ENCODE measurements around the gene TM4SF5.
A peak's percentile ranks its signal among the peaks of the same experiment; 100 is the strongest.

The TM4SF5 gene, protein sequence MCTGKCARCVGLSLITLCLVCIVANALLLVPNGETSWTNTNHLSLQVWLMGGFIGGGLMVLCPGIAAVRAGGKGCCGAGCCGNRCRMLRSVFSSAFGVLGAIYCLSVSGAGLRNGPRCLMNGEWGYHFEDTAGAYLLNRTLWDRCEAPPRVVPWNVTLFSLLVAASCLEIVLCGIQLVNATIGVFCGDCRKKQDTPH

DNA sequence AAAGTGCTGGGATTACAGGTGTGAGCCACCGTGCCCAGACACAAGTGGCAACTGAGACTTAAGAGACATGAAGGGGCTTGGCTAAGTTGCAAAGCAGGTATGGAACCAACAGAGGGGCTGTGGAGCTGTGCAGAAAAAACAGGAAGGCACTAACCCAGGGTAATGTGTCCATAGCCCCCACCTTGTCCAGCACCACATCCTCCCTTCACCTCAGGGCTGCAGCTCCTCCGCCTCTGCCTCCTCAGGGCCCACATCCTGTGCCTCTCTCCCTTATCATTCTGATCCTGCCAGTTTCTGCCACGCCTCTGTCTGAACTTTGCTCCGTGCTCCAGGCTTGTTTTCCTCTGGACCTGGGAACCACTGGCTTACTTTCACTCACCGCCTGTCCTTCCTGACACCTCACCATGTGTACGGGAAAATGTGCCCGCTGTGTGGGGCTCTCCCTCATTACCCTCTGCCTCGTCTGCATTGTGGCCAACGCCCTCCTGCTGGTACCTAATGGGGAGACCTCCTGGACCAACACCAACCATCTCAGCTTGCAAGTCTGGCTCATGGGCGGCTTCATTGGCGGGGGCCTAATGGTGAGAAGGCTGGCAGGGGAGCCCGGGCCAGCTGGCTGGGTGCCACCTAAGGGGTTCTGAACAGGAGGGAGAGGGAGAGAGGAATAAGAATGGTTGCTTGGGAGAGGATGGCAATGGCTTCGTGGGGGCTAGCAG, at the start of gene TM4SF5:
TSS of gene TM4SF5 (plus strand) at position 368 of the 716 bp plus-strand sequence. CDS start at position 405, 37 bp downstream.
- no peak for DNase-seq

DNA sequence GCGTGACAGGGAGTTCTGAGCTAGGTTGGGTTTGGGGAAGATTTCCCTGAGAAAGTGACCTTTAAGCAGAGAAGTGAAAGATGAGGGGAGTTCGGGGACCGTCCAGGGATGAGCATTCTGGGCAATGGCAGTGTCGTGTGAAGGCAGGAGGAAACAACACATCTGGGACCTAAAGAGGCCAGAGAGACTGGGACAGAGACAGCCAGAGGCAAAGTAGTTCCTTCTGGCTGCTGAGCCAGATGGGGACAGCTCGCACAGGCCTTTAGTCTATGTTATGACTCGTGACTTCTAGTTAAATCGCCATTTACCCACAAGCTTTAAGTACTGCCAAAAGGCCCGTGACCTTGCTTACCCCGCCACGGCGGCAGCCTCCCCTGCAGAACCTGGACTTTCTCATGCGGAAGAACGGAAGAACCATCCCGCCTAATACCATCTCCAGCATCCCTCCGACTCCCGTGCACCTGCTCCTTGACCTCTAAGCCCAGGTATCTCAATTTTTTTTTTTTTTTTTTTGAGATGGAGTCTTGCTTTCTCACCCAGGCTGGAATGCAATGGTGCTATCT, 48.9 kb upstream of the TM4SF5 start:
- DNase-seq = no peak

- DNase-seq = no peak
Observed at GRCh38 chr17:4724650-4725049, 47.0 kb upstream of the TM4SF5 start.

DNA sequence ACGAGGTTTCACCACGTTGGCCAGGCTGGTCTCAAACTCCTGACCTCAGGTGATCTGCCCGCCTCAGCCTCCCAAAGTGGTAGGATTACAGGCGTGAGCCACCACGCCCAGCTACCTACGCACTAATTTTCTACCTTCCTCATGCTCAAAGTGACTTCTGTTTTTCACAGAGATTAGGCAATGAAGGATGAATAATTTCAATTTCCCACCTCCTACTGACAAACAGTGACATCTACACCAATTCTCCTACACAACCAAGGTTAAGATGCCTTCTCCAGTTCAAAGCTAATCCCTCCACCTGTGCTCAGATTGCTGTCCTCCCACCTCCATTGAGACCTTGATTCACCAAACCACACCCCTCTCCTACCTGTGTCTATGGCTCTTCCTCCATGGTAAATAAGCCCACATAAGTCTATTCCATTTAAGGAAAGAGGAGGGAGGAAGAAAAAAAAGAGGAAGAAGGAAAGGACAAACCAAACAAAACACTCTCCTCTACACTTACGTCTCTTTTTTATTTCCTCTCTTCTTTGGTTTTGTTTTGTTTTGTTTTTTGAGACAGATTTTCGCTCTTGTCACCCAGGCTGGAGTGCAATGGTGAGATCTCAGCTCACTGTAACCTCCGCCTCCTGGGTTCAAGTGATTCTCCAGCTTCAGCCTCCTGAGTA, 45.9 kb upstream of the TM4SF5 start:
- no peak for DNase-seq

DNA sequence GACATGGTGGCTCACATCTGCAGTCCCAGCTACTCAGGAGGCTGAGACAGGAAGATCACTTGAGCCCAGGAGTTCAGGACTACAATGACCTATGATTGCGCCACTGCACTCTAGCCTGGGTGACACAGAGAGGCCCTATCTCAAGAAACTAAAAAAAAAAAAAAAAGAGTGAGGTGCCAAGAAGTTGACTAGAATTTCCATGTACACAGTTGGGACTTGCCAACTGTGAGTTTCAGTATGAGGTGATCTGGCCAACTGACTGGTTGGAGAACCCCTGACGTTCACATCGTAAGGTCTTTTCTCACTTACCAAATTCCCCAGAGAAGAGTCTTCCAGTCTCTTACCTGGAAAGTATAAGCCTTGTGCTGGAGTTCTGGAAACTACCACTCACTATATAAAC, 43.6 kb upstream of the TM4SF5 start:
- no peak for DNase-seq

DNA sequence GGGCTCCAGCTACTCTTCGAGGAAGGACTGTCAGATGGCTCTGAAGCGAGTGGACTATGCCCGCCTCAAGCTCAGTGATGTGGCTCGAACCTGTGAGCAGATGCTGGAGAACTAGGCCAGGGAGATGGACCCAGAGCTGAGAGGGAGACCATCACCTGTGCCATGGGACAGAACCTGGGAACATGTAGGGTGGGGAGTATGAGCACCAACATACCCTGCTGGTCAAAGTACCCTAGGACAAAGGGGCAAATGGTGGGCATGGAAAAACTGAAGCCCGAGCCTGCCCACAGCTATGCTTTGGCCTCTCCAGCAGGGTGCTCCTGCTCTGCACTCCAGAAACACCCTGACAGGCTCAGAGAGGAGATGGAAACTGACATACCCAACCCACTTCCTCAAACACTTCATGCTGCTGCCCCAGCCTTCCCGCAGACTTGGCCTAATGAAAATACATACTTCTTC, 38.6 kb upstream of the TM4SF5 start:
- DNase-seq = no peak

GRCh38 chr17:4734857-4735475, 36.7 kb upstream of the TM4SF5 start:
- DNase-seq = no peak

- DNase-seq = no peak
Observed at GRCh38 chr17:4735876-4736651, 35.6 kb upstream of the TM4SF5 start.

GRCh38 chr17:4738136-4739121, 33.3 kb upstream of the TM4SF5 start:
- no peak for DNase-seq

DNA sequence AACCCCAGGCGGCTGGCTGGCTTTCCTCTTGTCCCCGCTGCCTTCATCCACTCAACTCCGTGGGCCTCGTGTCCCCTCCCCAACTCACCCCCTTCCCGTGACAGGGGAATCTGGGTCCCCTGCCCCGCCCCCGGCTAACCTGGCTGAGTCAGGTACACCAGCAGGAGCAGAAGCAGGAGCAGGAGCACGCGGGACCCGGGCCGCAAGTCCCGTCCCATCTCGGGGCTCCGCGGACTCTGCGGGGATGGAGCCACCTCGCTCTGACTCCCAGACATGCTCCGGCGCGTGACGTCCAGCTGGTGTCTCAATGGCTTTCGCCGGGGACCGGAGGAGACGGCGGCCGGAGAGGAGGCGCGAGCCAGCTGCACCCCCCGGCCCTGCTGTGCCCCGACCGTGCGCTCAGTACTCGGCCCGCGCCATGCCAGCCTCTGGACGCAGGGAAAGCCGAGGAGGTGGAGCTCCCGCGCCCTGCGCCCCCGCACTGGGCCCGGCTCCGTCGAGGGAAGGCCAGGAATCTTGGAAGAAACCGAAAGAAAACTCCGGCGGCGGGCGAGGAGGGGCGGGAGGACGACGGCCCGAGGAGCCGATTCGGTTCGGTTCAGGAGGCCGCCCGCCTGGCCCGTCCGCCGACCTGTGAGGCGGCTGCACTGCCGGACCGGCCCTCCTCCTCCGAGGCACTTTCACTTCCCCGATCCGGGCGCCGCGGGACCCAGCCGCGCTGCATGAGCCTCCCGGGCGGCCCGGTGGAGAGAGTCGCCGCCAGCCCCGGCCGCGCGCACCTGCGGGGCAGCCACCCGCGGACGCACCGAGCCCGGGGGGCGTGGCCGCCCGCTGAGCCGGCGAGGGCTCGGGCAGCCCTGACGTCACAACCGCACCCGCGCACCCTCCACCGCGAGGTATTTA, 32.3 kb upstream of the TM4SF5 start, which contains the start of the genes CXCL16 and ZMYND15:
TSS of gene CXCL16 (minus strand) at position 807 of the 903 bp plus-strand sequence. CDS start at position 218, 589 bp downstream.
TSS of gene ZMYND15 (plus strand) at position 712 of the 903 bp plus-strand sequence. CDS start 716 bp downstream, outside the sequence.
- DNase-seq = peak; percentile 44

DNA sequence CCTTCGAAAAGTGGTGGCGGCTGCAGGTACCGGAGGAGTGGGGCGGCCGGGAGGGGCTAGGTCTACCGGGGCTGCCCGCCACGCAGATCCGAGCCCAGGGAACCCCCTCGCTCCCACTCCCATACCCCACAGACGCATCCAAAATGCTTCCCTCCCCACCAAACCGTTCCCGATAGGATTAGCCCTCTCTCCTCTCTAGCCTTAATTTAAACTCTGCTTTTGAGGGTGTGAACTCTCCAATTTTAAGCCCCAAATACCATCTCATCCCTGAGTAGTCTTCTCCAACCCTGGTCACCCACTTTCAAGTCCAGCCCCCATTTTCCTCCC, 31.7 kb upstream of the TM4SF5 start:
- no peak for DNase-seq

DNA sequence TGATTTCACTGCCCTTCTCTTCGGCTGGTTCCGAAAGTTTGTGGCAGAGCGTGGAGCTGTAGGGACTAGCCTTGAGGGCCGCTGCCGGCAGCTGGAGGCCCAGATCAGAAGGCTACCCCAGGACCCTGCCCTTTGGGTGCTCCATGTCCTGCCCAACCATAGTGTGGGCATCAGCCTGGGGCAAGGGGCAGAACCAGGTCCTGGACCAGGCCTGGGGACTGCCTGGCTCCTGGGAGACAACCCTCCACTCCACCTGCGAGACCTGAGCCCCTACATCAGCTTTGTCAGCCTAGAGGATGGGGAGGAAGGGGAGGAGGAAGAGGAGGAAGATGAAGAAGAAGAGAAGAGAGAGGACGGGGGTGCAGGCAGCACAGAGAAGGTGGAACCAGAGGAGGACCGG, 31.1 kb upstream of the TM4SF5 start:
- DNase-seq = no peak

GRCh38 chr17:4741544-4741943, 30.1 kb upstream of the TM4SF5 start:
- no peak for DNase-seq

- no peak for DNase-seq
Observed at GRCh38 chr17:4742133-4742532, 29.6 kb upstream of the TM4SF5 start.

GRCh38 chr17:4742629-4743028, 29.1 kb upstream of the TM4SF5 start:
- DNase-seq = no peak

DNA sequence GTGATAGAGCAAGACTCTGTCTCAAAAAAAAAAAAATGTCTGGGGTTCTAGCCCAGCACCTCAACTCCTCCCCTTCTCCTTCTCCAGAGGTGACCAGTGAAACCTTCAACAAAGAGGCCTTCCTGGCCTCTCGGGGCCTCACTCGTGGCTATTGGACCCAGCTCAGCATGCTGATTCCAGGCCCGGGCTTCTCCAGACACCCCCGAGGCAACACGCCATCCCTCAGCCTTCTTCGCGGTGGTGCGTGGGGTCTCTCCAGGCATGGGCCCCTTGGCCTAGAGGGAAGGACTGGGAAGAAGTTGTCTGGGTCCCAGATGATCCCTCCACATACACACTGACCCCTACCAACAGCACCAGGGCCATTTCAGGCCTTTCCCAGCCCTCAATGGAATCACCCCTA, 28.5 kb upstream of the TM4SF5 start:
- no peak for DNase-seq

DNA sequence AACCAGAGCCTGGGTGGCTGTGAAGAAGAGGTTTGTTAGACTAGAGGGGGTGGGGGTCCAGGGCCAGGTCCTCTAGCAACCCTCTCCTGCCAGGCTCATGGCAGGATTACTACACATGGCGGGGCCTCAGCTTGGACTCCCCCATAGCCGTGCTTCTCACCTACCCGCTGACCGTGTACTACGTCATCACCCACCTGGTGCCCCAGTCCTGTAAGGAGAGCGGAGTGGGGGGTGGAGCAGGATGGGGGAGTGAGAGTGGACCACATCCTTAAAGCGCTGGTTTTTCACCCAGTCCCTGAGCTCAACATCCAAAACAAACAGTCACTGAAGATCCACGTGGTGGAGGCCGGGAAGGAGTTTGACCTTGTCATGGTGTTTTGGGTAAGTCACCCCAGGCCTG, 27.8 kb upstream of the TM4SF5 start:
- no peak for DNase-seq

DNA sequence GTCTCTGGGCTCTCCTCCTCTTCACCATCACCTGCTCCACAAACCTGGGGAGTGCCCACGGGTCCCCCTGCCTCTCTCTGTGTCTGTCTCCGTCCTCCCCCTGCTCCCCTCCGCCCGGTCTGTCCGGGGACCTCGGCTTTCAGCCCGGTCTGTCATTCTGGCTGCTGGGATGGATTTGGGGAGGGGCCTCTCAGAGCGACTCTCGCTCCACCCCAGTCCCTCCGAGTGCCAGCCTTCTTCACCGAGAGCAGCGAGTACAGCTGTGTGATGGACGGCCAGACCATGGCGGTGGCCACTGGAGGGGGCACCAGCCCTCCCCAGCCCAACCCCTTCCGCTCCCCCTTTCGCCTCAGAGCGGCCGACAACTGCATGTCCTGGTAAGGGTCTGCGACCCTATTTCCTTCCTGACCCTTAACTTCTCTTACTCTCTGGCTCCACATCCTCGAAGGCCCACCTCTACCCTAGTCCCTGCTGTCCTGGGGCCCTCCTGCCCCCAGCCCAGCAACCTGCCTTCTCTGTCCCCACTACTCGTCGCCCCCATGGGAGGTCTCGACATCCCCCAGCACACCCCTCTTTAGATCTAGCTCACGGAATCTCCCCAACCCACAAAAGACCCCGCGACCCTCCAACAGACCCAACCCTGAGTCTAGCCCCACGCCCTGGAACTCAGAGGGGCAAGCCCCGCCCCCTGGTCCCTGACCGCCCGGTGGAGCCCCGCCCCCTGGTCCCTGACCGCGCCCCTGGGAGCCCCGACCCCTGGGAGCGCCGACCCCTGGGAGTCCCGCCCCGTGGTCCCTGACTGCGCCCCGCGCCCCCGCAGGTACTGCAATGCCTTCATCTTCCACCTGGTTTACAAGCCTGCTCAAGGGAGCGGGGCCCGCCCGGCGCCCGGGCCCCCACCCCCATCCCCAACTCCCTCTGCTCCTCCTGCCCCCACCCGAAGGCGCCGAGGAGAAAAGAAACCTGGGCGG, 26.4 kb upstream of the TM4SF5 start:
- DNase-seq = no peak

DNA sequence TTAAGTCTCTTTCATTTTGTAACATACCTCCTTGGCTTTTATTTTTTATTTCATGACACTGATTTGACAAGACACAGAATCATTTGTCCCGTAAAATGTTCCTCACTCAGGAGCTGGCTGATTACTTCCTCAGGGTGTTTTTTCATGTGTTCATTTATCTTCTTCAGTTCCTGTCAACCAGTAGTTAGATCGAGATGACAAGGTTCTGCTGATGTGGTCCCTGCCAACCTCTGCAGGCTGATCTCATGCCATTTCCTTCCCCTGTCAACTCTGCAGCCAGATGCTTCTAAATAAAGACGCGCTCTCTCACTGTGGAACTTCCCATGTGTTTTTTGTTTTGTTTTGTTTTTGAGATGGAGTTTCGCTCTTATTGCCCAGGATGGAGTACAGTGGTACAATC, 23.8 kb upstream of the TM4SF5 start:
- DNase-seq = no peak
